Kidney capillary endothelial cell (primary cell): ENCODE measurements around the gene AP1AR.
A peak's percentile ranks its signal among the peaks of the same experiment; 100 is the strongest.
"Not testable (repeated sequence)": the region's sequence is repeated elsewhere in the genome, so short reads cannot be mapped to it uniquely, and the experiment has no call there.

Source experiments
- DNase-seq: peaks from one replicate; pipeline ENCODE4 v3.0.0-alpha.2; 2018; ENCODE audit warnings: low spot score

AP1AR gene, protein sequence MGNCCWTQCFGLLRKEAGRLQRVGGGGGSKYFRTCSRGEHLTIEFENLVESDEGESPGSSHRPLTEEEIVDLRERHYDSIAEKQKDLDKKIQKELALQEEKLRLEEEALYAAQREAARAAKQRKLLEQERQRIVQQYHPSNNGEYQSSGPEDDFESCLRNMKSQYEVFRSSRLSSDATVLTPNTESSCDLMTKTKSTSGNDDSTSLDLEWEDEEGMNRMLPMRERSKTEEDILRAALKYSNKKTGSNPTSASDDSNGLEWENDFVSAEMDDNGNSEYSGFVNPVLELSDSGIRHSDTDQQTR

DNA sequence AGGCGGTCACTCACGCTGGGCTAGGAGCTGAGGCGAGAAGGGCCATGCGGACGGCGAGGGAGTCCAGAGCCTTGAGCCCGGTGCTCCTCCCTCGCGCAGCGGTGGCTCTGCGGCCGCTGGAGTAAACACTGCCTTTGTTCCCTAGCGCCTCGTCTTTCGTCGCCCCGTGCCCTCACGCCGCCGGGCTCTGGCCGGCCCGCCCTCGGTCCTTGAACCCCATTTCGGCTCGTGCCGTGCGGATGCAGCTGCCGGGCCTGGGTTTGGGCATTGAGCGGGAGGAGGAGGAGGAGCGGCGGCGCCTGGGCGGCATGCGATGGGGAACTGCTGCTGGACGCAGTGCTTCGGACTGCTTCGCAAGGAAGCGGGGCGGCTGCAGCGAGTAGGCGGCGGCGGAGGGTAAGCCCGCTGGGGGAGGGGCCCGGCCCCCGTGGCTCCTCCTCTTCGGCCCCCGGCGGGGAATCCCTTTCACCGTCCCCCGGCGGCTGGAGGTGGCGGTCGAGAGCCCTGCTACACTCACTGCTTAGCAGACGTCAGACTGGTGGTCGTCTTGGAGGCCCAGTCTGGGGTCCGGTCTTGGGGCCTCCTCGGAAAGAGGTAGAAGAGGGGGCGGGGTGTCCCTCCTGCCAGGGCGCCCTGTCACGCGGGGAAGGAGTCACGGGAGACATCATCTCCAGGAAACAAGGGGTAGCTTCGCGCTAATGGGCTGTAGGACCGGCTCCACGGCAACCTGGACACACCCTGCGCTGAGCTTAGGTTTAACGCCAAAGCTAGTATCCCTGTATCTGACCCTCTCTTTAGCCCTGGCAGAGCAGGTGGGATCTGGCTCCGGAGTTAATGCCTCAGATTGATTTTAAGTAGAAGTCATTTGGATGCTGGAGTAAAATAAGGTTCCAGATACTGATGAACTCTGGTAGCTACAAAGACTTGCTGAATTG lies at the start of gene AP1AR:
AP1AR (plus strand) TSS at position 9 of the 935 bp plus-strand sequence; CDS start at position 314, 305 bp downstream.
- DNase-seq, result peak; percentile 77

DNA sequence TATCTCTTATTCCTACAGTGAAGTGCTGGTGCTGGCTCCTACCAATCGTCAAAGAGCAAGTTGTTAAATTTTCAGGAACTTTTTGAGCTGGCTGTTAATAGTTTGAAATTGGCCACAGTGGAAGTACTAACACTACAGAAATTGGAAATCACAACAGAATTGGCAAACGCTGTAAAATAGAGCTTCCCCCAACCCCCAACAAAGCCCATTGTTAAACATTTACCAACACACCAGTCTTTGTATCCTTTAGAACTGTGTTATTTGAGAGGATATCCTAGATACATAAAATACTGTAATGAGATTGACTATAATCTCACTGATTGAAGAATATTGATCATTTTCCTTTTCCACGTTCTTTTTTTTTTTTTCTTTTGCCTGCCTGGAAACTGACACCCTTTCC lies 49.0 kb upstream of the AP1AR start:
- DNase-seq, result no peak

DNA sequence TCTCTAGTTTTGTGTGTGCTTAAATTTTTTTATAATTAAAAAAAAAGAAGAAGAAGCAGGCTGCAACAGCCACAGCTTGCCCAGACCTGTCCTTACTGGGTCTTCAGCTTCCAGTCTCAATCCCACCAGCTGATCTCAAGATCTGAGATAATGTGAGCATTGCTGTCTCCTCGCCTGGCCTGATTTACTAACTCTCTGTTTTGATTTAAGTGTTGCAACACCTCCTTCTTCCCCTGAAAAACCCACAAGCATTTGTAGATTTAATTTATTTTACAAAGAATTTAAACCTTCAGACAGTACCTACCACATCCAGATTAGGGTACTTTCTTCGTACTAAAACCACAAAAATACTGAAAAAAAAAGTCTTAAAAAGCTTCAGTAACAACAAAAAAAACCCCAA lies 48.3 kb upstream of the AP1AR start:
- no peak for DNase-seq

DNA sequence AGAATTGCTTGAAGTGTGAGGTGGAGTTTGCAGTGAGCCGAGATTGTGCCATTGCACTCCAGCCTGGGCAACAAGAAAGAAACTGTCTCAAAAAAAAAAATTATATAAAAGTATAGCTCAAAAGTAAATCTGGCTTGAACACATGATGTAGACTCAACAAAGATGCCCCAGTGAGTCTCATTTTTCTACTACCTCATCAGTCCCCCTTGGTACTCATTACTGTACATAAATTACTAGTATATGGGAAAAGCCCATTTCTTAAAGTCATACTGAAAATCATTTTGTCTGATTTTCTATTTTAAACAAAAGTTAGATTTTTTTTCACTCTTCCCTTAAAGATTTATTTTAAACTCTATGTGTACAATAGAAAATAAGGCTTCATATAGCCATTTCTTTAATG lies 47.1 kb upstream of the AP1AR start:
- DNase-seq, result no peak

DNA sequence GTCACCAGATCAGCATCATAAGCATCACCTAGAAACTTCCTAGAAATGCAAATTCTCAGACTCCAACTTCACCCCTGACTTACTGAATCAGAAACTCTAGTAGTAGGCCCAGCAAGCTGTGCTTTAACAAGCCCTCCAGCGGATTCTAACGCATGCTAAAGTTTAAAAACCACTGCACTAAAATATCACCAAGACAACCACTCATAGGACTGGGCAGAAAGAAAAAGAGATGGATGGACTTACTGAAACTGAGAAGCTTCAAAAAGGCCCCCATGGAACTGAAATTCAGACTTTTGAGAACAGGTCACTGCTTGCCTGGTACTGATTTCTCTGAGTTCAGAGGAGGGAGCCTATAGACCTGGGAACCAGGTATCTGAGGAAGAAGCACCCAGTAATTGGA lies 46.3 kb upstream of the AP1AR start:
- no peak for DNase-seq

DNA sequence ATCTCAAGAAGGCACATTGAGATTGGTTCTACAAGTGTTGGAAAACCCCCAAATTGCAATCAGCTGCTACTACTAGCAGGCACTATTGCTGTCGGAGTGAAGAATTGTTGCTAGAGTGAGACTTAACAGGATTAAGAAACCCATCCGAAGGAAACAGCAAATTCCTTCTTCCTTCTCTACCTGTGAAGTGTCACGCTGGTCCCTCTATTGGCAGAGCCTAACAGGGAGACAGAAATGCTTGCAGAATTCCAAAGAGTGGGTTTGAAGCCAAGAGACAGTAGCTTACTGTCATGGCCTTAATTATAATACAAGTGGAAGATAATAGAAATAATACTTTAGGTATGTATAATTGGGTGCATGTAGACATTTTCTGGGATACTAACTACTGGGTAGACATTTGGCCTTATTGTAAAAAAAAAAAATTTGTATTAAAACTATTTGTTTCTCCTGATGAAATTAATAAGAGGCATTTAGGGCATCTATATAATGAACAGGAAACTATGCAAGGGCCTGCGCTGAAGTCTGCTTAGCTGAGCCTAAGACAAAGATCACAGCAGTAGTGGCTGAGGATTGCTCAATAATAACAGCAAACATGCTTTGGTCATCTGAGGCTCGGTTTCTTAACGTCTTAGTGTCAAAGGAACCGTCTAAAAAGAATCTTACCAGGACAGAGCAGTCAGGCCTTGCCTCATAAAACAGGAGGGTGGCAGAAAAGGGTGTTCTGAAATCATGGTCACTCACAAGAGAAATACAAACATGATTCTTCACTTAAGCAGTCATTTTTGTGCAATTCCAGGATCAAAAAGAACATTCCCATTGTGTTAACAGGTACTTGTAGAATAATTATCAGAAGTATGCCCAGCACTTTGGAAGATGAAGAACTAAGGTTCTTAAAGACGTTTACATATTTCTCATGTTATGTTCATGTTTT lies 45.6 kb upstream of the AP1AR start:
- DNase-seq, result no peak

DNA sequence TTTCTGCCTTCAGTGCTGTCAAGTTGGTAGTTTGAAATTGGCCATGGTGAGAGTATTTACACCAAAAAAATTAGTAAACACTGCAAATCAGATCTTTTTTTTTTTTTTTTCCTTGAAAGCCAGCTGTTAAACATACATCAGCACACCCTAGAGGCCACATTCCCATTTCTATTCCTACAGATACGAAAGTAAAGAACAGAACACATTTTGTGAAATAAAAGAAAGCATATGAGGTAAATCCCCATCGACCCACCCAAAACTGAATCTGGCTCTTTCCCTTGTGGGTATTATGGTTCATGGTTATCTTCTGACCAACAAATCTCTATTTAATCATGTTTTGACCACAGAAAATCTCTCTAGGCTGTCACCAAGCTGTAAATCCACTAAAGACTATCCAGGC lies 41.8 kb upstream of the AP1AR start:
- DNase-seq, result no peak

DNA sequence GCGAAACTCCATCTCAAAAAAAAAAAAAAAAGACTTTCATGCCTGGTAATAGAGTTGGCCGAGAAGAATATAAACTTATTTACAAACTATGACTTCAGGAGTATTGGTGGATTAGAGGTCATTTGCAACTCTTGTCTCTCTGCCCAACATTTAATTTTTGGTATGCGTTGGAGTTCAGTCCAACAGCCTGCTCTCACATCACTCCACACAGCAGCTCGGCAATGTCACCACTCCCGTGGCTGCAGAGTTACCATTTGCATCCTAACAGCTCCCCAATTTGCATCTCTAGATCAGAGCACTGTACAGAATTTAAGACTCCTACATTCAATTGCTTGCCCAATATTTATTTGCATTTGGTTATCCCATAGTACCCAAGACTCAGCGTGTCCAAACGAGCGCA lies 40.9 kb upstream of the AP1AR start:
- DNase-seq, result no peak

DNA sequence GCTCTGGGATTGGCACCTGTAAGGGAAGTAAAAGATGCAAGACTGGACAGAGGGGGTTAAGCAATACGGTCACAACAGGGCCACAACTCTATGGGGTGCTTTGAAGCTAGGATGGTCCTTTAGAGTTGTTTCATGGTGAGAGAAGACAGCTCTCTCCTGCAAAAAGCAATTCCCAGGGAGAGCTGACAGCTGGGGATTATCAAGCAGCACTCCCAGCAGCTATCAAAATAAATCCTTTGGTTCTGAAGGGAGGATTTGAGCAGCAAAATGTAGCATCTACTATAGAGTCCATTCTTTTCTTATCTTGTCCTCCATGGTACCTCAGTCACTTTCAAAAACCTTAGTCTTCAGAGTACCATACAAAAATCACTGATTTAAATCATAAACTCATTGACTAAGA lies 35.1 kb upstream of the AP1AR start:
- DNase-seq, result no peak

DNA sequence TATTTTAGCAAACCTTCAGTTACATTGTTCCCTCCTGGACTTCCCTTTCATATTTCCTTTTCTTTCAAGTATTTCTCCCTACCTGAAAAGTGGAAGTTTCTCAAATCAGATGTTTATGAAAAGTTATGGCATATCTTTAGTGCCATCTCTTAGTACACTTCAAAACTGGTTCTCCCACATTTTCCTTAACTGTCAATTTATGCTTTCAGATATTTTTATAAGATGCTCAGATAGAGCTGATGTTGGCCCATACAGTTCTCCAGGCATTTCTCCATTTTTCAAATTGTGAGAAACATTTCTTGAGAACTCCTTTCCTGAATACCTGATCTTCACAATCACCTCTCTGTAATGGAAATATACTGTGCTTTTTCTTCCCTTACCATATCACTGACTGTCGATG lies 32.5 kb upstream of the AP1AR start:
- no peak for DNase-seq

DNA sequence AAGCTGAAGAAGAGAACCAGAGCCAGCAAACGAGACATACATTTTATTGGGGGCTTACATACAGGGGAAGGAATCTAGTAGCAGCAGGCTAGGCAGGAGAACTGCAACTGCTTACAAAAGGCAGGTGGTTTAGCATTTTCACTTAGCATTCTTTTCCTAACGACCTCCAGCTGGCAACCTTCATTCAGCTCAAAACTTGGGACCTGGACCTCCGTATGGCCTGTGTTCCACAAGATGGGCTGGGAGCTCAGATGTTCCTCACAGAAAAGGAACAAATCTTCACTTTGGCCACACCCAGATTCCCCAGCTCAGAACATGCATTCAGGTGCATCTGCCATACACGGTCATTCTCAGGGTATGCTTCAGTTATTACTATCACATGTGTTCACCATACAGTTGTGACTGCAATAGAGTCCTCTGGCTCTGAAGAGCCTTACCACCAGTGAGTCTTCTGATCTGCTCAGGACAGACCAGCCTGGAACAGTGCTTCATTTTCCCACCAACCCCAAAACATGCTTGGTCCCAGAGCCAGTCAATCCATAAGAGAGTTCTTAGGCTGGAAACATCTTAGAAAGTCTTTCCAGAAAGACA lies 29.6 kb upstream of the AP1AR start:
- DNase-seq, result no peak

DNA sequence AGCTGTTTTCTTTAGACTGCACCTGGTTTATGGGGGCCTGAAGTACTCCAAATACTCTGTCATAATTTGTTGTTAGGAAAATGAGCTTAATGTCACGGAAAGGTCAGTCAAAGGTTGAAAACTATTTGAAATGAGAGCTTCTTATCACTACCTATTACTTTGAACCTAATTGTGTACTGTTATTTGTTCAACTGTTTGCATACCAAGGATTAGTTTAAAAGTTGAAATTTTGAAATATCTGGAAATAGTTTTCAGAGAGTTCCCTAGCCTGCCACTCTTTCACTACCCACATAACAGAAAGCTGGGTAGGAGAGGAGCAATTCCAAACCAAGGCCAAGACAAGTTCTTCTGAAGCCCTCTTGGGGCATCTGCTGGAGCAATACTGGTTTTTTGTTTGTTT lies 28.0 kb upstream of the AP1AR start:
- DNase-seq, result no peak

DNA sequence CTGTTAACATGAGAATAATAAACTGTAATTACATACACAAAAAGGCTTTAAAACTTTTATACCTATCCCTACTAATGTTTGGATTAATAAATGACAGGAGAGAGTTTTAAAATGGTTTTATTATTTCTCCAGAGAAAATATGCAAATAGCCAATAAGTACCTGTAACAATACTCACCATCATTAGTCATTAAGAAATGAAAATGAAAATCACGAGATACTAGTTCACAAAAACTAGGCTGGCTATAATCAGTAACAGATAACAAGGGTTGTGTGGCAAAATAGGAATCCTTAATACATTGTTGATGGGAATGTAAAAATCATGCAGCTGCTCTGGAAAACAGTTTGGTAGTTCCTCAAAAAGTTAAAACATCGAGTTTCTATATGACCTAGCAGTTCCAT lies 25.2 kb upstream of the AP1AR start:
- DNase-seq, result no peak

DNA sequence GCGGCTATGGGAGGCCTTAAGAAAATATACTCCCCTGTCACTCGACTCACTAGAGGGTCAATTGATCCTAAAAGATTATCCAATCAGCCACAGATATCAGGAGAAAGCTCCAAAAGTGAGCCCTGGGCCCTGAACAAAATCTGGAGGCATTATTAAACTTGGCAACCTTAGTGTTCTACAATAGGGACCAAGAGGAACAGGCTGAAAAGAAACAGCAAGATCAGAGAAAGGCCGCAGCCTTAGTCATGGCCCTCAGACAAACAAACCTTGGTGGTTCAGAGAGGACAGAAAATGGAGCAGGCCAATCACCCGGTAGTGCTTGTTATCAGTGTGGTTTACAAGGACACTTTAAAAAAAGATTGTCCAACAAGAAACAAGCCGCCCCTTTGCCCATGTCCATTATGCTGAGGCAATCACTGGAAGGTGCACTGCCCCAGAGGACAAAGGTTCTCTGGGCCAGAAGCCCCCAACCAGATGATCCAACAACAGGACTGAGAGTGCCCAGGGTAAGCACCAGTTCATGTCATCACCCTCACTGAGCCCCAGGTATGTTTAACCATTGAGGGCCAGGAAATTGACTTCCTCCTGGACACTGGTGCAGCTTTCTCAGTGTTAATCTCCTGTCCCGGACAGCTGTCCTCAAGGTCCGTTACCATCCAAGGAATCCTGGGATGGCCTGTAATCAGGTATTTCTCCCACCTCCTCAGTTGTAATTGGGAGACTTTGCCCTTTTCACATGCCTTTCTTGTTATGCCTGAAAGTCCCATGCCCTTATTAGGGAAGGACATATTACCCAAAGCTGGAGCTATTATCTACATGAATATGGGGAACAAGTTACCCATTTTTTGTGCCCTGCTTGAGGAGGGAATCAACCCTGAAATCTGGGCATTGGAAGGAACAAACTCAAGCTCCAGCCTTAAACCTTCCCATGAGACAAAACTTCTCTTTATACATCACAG lies 23.2 kb upstream of the AP1AR start:
- not testable (repeated sequence) for DNase-seq

DNA sequence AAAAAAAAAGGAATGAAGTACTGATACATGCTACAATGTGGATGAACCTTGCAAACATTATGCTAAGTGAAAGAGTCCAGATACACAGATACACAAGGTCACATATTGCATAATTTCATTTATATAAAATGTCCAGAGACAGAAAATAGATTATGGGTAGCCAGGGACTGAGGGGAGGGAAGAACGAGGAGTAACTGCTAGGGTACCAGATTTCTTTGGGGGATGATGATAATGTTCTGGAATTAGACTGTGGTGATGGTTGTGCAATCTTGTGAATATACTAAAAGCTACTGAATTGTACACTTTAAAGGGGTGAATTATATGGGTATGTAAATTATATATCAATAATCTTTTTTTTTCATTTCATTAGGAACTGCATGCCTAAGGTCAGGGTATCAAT lies 20.8 kb upstream of the AP1AR start:
- DNase-seq, result no peak

DNA sequence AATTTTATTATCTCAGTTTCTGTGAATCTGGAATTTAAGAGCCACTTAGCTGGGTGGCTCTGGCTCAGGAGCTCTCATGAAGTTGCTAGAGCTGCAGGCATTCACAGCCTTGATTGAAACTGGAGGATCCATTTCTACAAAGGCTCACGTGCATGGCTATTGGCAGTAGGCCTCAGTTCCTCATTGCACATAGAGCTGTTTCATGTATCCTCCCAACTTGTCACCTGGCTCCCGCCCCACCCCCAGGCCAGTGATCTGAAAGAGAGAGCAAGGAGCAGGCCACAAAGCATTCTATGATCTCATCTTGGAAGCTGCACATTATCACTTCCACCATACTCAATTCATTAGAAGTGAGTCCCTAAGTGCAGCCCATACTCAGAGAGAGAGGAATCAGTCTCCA lies 18.5 kb upstream of the AP1AR start:
- DNase-seq, result no peak

DNA sequence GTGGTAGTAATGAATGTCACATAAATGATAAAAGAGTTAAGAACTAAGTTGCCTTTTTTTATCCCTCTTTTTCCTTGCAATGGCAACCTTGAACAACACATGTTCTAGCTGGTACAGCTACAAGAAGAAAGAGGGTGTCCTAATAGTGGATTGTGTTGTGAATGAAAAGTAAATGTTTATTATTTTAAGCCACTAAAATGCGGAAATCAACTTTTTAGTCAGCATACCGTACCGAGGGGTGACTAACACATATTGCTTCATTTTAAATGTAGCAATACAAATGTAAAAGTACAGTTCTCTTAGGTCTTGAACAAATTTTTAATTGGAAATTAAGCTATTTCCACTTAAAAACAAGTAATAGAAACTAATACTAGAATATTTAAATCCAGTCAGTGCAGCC lies 17.7 kb upstream of the AP1AR start:
- DNase-seq, result no peak

DNA sequence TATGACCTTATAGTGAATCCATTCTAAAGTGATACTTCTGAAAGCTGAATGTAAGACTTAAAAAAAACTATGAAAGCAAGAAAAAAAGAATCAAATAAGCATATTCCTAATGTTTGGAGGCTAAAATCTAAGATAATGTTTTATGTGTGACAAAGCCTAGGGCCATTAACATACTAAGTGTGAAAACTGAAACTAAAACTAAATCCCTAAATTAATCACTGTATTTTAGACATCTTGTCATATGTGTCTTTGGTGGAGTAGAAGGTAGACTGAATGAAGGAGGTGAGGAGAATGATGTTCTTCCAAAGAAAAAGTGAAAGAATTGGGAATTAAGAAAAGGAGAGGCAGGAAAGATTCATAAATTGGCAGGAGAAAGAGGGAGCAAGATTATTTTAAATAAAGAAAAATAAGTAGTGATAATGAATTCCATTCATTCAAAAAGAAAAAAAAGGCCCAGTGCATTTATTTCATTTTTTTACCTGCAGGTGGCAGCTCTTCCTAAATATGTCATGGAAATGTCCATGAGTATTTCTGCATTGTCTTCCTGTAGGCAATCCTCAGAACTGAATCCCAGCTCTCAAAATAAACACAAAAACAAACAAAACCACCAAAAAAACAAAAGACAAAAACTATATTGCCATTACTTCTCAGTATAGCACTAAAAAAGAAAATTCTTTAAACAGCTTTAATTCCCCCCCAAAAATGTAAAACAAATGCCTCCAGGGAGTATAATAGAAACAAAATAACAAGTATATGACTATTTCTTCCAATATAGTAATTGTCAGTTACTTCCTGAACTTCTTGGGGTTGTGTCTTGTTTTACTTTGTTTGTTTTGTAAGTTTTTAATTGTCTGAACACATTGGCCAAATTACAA lies 17.0 kb upstream of the AP1AR start:
- DNase-seq, result no peak

DNA sequence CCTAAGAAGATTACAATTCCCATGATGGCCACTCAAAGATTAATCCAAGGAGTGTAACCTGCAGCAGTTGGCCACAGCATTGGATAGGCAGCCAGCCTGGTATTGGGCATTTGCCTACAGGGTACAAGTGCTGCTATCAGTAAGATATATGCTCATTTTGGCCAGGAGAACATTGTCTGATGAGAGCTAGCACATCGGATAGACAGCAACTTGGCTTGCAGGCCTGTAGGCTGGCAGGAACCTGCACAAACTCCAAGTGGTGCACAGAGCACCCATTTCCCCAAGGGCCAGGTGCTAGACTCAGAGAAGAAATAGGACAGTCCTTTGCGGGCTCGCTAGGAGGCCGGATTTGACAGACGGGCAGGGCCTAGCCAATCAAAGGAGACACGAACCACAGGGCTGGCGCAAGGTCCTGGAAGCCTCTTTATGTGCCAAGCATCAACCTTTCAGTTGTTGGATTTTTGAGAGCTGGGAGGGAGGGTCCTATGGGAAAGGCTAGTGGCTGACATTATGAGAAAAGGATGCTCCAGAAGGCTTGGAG lies 11.7 kb upstream of the AP1AR start:
- no peak for DNase-seq
